SK-N-SH (cell line): Measurements from ENCODE around the gene SNX24.

Experiments
- EP300 ChIP-seq, 2 experiments: IDR thresholded peaks; 2 replicates each; pipeline versions ENCODE4 v1.4.0 to v1.6.1; 2012; ENCODE audit warnings: borderline replicate concordance in 1 of 2, low read depth in 1 of 2, low read length in 1 of 2
- IRF3 ChIP-seq: fragments of 150-350 bp; IDR thresholded peaks from 2 replicates; pipeline ENCODE4 v1.6.1; 2016; ENCODE audit warnings: mild to moderate bottlenecking, low read depth, low read length
- MXI1 ChIP-seq: IDR thresholded peaks from 2 replicates; pipeline ENCODE4 v1.6.1; 2012; ENCODE audit warnings: mild to moderate bottlenecking, low read depth, low read length, improper control_type of control experiment
- PBX3 ChIP-seq: IDR thresholded peaks from 2 replicates; pipeline ENCODE4; 2012
- POLR2AphosphoS5 ChIP-seq: IDR thresholded peaks from 2 replicates; pipeline ENCODE4 v1.6.1; 2012; ENCODE audit warnings: low read depth, low read length
- RCOR1 ChIP-seq: fragments of 150-350 bp; IDR thresholded peaks from 2 replicates; pipeline ENCODE4 v1.6.1; 2017; ENCODE audit warnings: antibody characterized with exemption, low read length
- TAF1 ChIP-seq: IDR thresholded peaks from 2 replicates; pipeline ENCODE4 v1.6.1; 2012; ENCODE audit warnings: low read depth, mild to moderate bottlenecking, low read length, moderate library complexity, borderline replicate concordance
- TEAD4 ChIP-seq: IDR thresholded peaks from 2 replicates; pipeline ENCODE4 v1.4.0; 2012; ENCODE audit warnings: mild to moderate bottlenecking, borderline replicate concordance; ENCODE audit not compliant: insufficient read depth
- ZBTB33 ChIP-seq: IDR thresholded peaks from 2 replicates; pipeline ENCODE4 v1.4.0; 2012; ENCODE audit warnings: low read depth, borderline replicate concordance
- TF ChIP-seq, protein P1 (sequence below): IDR thresholded peaks from 2 replicates; pipeline ENCODE4 v1.4.0; 2012; ENCODE audit warnings: low read depth
- TF ChIP-seq, protein P2 (sequence below): fragments of 200-600 bp; sonication (generic); IDR thresholded peaks from 2 replicates; pipeline ENCODE4 v1.6.1; 2017; ENCODE audit warnings: antibody characterized with exemption, mild to moderate bottlenecking, moderate library complexity

GRCh38 chr5:122948319-122948718 is 102.9 kb downstream of the SNX24 start:
- TF ChIP-seq ZBTB33: no peak
- no peak for TF ChIP-seq RCOR1
- no peak for TF ChIP-seq IRF3
- TF ChIP-seq TAF1: no peak
- no peak for TF ChIP-seq EP300 (IDR thresholded peaks at IDR 0.05; ENCODE audit: borderline replicate concordance in 1 of 2, low read depth in 1 of 2, low read length in 1 of 2)
- TF ChIP-seq, protein P1, sequence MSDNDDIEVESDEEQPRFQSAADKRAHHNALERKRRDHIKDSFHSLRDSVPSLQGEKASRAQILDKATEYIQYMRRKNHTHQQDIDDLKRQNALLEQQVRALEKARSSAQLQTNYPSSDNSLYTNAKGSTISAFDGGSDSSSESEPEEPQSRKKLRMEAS: no peak
- TF ChIP-seq TEAD4: no peak
- TF ChIP-seq POLR2AphosphoS5: no peak
- TF ChIP-seq MXI1: no peak
- TF ChIP-seq, protein P2, sequence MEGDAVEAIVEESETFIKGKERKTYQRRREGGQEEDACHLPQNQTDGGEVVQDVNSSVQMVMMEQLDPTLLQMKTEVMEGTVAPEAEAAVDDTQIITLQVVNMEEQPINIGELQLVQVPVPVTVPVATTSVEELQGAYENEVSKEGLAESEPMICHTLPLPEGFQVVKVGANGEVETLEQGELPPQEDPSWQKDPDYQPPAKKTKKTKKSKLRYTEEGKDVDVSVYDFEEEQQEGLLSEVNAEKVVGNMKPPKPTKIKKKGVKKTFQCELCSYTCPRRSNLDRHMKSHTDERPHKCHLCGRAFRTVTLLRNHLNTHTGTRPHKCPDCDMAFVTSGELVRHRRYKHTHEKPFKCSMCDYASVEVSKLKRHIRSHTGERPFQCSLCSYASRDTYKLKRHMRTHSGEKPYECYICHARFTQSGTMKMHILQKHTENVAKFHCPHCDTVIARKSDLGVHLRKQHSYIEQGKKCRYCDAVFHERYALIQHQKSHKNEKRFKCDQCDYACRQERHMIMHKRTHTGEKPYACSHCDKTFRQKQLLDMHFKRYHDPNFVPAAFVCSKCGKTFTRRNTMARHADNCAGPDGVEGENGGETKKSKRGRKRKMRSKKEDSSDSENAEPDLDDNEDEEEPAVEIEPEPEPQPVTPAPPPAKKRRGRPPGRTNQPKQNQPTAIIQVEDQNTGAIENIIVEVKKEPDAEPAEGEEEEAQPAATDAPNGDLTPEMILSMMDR: no peak
- TF ChIP-seq PBX3: no peak
